ENCODE data around the gene PNPLA8.

Gene PNPLA8

DNA sequence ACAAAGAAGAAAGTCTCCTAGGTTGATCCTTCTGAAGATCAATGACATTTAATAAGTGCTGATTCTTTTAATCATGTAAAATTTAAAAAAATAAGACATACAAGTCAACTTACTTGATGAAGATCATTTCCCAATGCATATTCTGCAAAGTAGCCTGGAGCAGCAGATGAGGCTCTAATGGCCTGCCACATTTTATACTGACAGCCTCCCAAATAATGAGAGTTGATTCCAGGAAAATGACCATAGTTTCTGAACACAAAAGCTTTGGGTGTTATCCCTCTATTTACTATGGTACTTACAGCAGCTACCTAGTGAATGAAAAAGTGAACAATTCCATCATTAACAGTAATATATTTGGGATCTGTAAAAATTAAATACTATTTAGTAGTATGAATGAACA is 38.3 kb downstream of the PNPLA8 start:
- DNase-seq (ENCODE audit: extremely low read depth, low read depth): no peak
- TF ChIP-seq, protein P1, sequence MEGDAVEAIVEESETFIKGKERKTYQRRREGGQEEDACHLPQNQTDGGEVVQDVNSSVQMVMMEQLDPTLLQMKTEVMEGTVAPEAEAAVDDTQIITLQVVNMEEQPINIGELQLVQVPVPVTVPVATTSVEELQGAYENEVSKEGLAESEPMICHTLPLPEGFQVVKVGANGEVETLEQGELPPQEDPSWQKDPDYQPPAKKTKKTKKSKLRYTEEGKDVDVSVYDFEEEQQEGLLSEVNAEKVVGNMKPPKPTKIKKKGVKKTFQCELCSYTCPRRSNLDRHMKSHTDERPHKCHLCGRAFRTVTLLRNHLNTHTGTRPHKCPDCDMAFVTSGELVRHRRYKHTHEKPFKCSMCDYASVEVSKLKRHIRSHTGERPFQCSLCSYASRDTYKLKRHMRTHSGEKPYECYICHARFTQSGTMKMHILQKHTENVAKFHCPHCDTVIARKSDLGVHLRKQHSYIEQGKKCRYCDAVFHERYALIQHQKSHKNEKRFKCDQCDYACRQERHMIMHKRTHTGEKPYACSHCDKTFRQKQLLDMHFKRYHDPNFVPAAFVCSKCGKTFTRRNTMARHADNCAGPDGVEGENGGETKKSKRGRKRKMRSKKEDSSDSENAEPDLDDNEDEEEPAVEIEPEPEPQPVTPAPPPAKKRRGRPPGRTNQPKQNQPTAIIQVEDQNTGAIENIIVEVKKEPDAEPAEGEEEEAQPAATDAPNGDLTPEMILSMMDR (IDR thresholded peaks at IDR 0.05; ENCODE audit: low read depth, low read length): no peak

DNA sequence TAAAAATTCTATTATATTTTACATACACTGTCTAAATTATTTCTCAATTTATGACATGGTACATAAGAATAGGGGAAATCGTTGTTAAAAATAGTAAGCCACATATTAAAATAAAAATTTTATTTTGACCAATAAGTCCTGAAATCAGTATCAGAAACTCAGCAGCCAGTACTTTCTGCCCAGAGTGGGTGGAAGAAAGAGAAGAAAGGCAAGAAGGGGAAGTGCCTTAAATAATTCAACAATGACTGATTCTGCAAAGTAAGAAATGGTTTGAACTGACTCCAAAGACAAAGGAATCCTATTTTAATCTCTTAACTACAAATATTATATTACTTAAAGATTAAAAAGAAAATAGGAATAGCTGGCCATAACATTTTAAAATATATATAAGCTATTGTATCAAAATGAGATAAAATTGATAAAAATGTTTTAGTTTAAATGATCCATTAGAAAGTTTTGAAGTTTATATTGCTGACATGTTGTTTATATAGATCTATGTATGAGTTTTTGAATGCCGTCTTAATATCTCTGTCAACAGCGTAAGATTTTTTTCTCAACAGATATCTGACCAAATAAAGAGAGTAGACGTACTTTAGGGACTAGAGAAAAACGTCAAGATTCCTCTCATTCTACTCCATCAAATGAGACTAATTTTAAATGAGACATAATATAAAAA is 39.5 kb downstream of the PNPLA8 start:
- TF ChIP-seq, protein P1 (IDR thresholded peaks at IDR 0.05; ENCODE audit: low read depth, low read length): no peak
- no peak for DNase-seq (ENCODE audit: extremely low read depth, low read depth)

DNA sequence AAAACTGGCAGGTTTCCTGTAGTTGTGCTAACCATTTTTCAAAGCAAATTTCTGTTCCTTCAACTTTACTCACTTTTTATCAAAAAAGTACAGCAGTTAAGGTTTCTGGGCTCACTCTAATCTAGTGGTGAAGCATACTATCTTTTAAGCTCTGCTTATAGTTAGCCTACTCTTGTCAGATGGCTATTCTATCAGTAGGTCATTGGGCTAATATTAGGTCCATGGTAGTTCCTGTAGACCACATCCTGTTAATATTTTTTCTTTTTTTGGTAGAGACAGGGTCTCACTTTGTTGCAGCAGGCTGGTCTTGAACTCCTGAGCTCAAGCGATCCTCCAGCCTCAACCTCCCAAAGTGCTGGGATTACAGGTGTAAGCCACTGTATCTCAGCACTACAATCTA is 41.8 kb downstream of the PNPLA8 start:
- DNase-seq (ENCODE audit: extremely low read depth, low read depth): no peak
- TF ChIP-seq, protein P1 (IDR thresholded peaks at IDR 0.05; ENCODE audit: low read depth, low read length): no peak

DNA sequence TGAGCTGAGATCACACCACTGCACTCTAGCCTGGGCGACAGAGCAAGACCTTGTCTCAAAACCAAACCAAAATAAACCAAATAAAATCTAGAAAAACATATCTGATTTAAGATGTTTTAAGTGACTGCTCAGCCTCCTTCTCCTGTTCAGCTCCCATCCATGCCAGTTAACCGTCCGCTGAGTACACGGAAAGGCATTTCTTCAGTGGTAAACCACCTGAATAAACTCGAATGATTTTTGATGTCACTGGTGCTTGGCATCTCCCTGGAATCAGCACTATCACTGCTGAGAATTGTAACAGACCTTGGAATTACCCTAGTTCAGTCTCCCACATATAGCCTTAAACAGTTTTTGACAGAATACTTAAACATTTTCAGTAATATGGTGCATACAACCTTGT is 45.6 kb downstream of the PNPLA8 start:
- no peak for DNase-seq (ENCODE audit: extremely low read depth, low read depth)
- TF ChIP-seq, protein P1 (IDR thresholded peaks at IDR 0.05; ENCODE audit: low read depth, low read length): no peak

DNA sequence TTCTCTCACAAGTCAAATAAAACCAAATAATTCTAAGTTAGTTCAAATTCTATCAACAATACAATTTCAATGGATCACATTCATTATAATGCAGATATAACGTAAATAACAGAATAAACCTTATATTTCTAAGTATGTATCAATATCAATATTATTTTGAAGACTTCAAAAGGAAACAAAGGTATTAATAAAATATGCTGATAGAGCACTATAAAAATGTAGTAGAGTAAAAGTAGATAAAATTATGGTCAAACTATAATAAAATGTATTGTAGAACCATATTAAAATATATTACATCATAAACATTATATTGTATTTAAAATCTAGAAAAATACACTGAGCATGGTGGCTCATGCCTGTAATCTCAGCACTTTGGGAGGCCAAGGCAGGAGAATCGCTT is 46.2 kb downstream of the PNPLA8 start:
- DNase-seq (ENCODE audit: extremely low read depth, low read depth): no peak
- TF ChIP-seq, protein P1 (IDR thresholded peaks at IDR 0.05; ENCODE audit: low read depth, low read length): no peak

DNA sequence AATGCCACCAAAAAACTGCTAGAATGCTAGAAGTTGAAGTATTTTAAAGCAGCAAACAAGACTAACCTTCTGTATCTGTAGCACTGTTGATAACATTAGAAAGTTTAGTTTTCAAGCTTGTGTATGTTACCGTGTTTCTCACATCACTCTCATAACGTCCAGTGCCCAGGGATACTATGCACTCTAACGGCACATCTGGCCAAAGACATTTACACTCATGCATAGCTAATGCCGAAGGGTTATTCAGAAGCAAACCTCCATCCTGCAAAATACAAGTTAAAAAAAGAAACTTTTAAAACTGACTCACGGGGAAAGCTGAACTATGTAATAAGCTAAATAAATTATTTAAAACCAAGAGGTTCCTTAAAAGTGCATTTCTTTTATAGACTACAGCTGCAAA is 46.8 kb downstream of the PNPLA8 start:
- DNase-seq (ENCODE audit: extremely low read depth, low read depth): no peak
- TF ChIP-seq, protein P1 (IDR thresholded peaks at IDR 0.05; ENCODE audit: low read depth, low read length): no peak

DNA sequence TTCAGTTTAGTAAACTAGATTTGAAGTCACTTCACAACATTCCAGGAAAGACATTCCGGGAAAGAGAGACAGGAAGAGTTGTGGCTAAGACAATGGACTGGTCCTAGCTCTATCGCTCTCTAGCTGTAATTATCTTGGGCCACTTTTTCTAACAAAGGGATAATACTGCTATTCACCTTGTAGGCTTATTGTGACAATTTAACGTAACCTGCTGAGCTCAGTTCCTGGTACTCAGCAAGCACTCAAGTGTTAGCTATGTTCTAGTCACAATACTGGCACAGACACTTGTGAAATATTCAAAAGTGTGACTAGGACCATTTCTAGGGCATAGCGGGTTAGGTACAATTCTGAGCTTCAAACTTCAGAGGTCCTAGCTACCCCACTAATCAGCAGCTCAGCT is 57.7 kb downstream of the PNPLA8 start:
- TF ChIP-seq, protein P1 (IDR thresholded peaks at IDR 0.05; ENCODE audit: low read depth, low read length): no peak
- no peak for DNase-seq (ENCODE audit: extremely low read depth, low read depth)
